Liver (tissue), 9 donors: Measurements from ENCODE around the gene GDPD5. TPM values are rescaled to one million over a fixed set of nuclear protein-coding genes. Genes with fewer than 3 reads are reported as not detected.

Experiments
- DNase-seq: peaks from one replicate; pipeline ENCODE4 v3.0.0-alpha.2; 2017; ENCODE audit warnings: low spot score
- H3K27ac ChIP-seq, 2 donors: one replicate each; pipeline ENCODE4 v1.7.0; 2013; ENCODE audit warnings: inconsistent platforms in 2 of 2, low read length in 2 of 2, control low read depth in 1 of 2, low read depth in 1 of 2, mild to moderate bottlenecking in 1 of 2
- H3K27me3 ChIP-seq, 4 donors: one replicate each; pipeline versions ENCODE4 v1.6.1 to v1.7.0; 2013; ENCODE audit warnings: low read length in 3 of 4, inconsistent platforms in 1 of 4, mild to moderate bottlenecking in 1 of 4, moderate library complexity in 1 of 4; ENCODE audit not compliant: control insufficient read depth in 4 of 4, insufficient read depth in 4 of 4
- H3K36me3 ChIP-seq, 4 donors: one replicate each; pipeline versions ENCODE4 v1.6.1 to v1.7.0; 2013; ENCODE audit warnings: low read length in 3 of 4, mild to moderate bottlenecking in 3 of 4, low read depth in 1 of 4, moderate library complexity in 1 of 4; ENCODE audit not compliant: control insufficient read depth in 4 of 4, insufficient read depth in 3 of 4
- H3K4me1 ChIP-seq, 4 donors: one replicate each; pipeline versions ENCODE4 v1.6.1 to v1.7.0; 2013; ENCODE audit warnings: low read length in 3 of 4, mild to moderate bottlenecking in 3 of 4, moderate library complexity in 1 of 4; ENCODE audit not compliant: control insufficient read depth in 4 of 4, insufficient read depth in 4 of 4
- H3K4me3 ChIP-seq, 3 donors: one replicate each; pipeline versions ENCODE4 v1.6.1 to v1.7.0; 2013; ENCODE audit warnings: low read length in 3 of 3, control low read depth in 1 of 3, low read depth in 1 of 3, mild to moderate bottlenecking in 1 of 3
- H3K9ac ChIP-seq, 2 donors: one replicate each; pipeline ENCODE4 v1.7.0; 2013; ENCODE audit warnings: low read length in 2 of 2, mild to moderate bottlenecking in 2 of 2, moderate library complexity in 2 of 2, control low read depth in 1 of 2, low read depth in 1 of 2
- H3K9me3 ChIP-seq, 4 donors: one replicate each; pipeline versions ENCODE4 v1.6.1 to v1.7.0; 2013; ENCODE audit warnings: low read length in 3 of 4; ENCODE audit not compliant: control insufficient read depth in 4 of 4
- CTCF ChIP-seq: fragments of 150-350 bp; IDR thresholded peaks from 2 replicates; pipeline ENCODE4 v1.5.1; 2017; ENCODE audit warnings: improper control_type of control experiment, low read depth, low read length; ENCODE audit not compliant: missing input control
- EGR1 ChIP-seq, 2 donors: IDR thresholded peaks; 2 replicates each; pipeline ENCODE4 v1.6.1; 2016 to 2018; ENCODE audit warnings: antibody characterized with exemption in 2 of 2, low read depth in 2 of 2
- FOXA1 ChIP-seq: IDR thresholded peaks from 2 replicates; pipeline ENCODE4 v1.6.1; 2016; ENCODE audit warnings: antibody characterized with exemption
- GABPA ChIP-seq, 2 donors: IDR thresholded peaks in 1 of 2; conservative IDR thresholded peaks in 1 of 2; 2 replicates each; pipeline ENCODE4 v1.6.1; 2016; ENCODE audit warnings: antibody characterized with exemption in 2 of 2, mild to moderate bottlenecking in 1 of 2, moderate library complexity in 1 of 2
- HNF4A ChIP-seq, 2 donors: conservative IDR thresholded peaks; 2 replicates each; pipeline ENCODE4 v1.6.1; 2016; ENCODE audit warnings: antibody characterized with exemption in 2 of 2, mild to moderate bottlenecking in 2 of 2
- JUND ChIP-seq, 2 donors: IDR thresholded peaks; 2 replicates each; pipeline ENCODE4 v1.6.1; 2016; ENCODE audit warnings: antibody characterized with exemption in 2 of 2
- MAX ChIP-seq: IDR thresholded peaks from 2 replicates; pipeline ENCODE4 v1.6.1; 2016; ENCODE audit warnings: antibody characterized with exemption
- RAD21 ChIP-seq, 2 donors: IDR thresholded peaks; 2 replicates each; pipeline ENCODE4 v1.6.1; 2016; ENCODE audit warnings: antibody characterized with exemption in 2 of 2, mild to moderate bottlenecking in 2 of 2
- REST ChIP-seq: IDR thresholded peaks from 2 replicates; pipeline ENCODE4 v1.6.1; 2016; ENCODE audit warnings: antibody characterized with exemption, mild to moderate bottlenecking
- SP1 ChIP-seq: IDR thresholded peaks from 2 replicates; pipeline ENCODE4 v1.6.1; 2018; ENCODE audit warnings: antibody characterized with exemption, mild to moderate bottlenecking
- TAF1 ChIP-seq: conservative IDR thresholded peaks from 2 replicates; pipeline ENCODE4 v1.6.1; 2016; ENCODE audit warnings: antibody characterized with exemption, mild to moderate bottlenecking
- YY1 ChIP-seq: IDR thresholded peaks from 2 replicates; pipeline ENCODE4 v1.6.1; 2016; ENCODE audit warnings: antibody characterized with exemption, mild to moderate bottlenecking
- ZBTB33 ChIP-seq: IDR thresholded peaks from 2 replicates; pipeline ENCODE4 v1.6.1; 2016; ENCODE audit warnings: antibody characterized with exemption
- WGBS: extraction: QIAGEN DNeasy Blood & Tissue Kit; methylation state at CpG from one replicate; pipeline ENCODE4 v1.1.7; 2013; 5-methylcytosine and 5-hydroxymethylcytosine counted together
- polyA plus RNA-seq, 2 donors: library from polyadenylated mRNA; stranded (reverse) in 1 of 2; unstranded in 1 of 2; fragments of 200-250 nt in 1 of 2; fragments of >200 nt in 1 of 2; fragmentation: Nextera tagmentation in 1 of 2; extraction: Ambion mirVana in 1 of 2; gene quantifications; one replicate each; pipeline versions ENCODE4 v1.2.1 to v1.2.3, GENCODE V29; 2013 to 2015
- total RNA-seq, 2 donors: library from RNA; depleted of rRNA; stranded (reverse); fragments of >200 nt; gene quantifications; one replicate each; pipeline ENCODE4 v1.2.3, GENCODE V29; 2014
- donor health status: healthy.
- donor health status: healthy.
- donor health status: healthy.
- donor health status: healthy.
- donor health status: healthy.

The GDPD5 gene
- total and polyA plus RNA-seq, 4 donors, result 3.0 to 22.8 (median 4.2) TPM

- Histone ChIP-seq H3K4me1 (peaks cover 0 to 2% (median 0%) of the 10 kb centered on the region in 4 donors), H3K9me3 (no peaks in the 10 kb centered on the region), H3K4me3 (no peak overlapping the region), H3K36me3 (no peaks in the 10 kb centered on the region), H3K27ac (peak overlapping the region; percentile 51 to 79), H3K9ac (no peak overlapping the region), H3K27me3 (no peaks in the 10 kb centered on the region)
- no peak for DNase-seq
- TF ChIP-seq ZBTB33 (no peak), JUND (IDR thresholded peaks at IDR 0.05) (no peak), CTCF (no peak), GABPA (IDR thresholded peaks at IDR 0.05 in 1 of 2, conservative IDR thresholded peaks at IDR 0.05 in 1 of 2) (no peak), EGR1 (IDR thresholded peaks at IDR 0.05; ENCODE audit: low read depth in 2 of 2) (no peak), REST (no peak), RAD21 (IDR thresholded peaks at IDR 0.05) (no peak), SP1 (peak; percentile 49)
- 76% methylated on average over 21 of the region's 21 CpGs for WGBS
Observed at GRCh38 chr11:75554258-75555022, 28.7 kb upstream of the GDPD5 start.

GRCh38 chr11:75553889-75554257 lies 28.1 kb upstream of the GDPD5 start:
- H3K27ac ChIP-seq, result peak overlapping the region; percentile 14 to 31
- H3K27me3 ChIP-seq, result no peaks in the 10 kb centered on the region
- H3K9ac ChIP-seq, result no peak overlapping the region
- no peaks in the 10 kb centered on the region for H3K4me1 ChIP-seq
- no peaks in the 10 kb centered on the region for H3K36me3 ChIP-seq
- WGBS, result 82% methylated on average over 1 of the region's 1 CpG
- H3K4me3 ChIP-seq, result no peak overlapping the region
- TF ChIP-seq FOXA1, result no peak
- no peak for TF ChIP-seq HNF4A (conservative IDR thresholded peaks at IDR 0.05)
- TF ChIP-seq MAX, result no peak
- no peak for TF ChIP-seq YY1
- TF ChIP-seq TAF1, result no peak
- H3K9me3 ChIP-seq, result no peaks in the 10 kb centered on the region
- DNase-seq, result no peak
